NCI-H748 treated with DMSO at 0.1 percent for 48 hours (cell line): Measurements from ENCODE around the gene SEC22A.

Experiments used
- DNase-seq: peaks from one replicate; lab custom pipeline; 2025; lab: John Stamatoyannopoulos, UW

SEC22A gene

GRCh38 chr3:123263941-123264340, 62.2 kb downstream of the SEC22A start:
- DNase-seq: no peak

DNA sequence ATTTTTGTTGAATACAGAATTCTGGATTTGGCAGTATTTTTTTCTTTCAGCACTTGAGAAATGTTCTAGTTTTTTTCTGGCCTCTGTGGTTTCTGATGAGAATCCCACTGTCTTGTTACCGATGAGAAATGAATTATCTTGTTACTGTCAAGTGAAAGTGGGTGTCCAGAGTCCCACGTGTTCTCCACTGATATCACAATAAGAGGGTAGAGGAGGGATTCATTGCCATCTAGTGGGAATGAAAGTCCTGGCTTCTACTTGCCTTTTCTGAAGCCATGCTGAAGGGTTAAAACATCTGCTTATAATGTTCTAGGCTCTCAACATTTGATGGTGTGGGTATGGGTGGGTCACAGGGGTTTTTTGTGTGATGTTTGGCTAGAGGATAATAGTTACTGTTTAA, 66.1 kb downstream of the SEC22A start:
- no peak for DNase-seq

GRCh38 chr3:123270818-123271217, 69.1 kb downstream of the SEC22A start:
- no peak for DNase-seq

GRCh38 chr3:123271466-123272159, 69.9 kb downstream of the SEC22A start:
- DNase-seq: no peak

GRCh38 chr3:123272547-123272946, 70.8 kb downstream of the SEC22A start:
- no peak for DNase-seq

DNA sequence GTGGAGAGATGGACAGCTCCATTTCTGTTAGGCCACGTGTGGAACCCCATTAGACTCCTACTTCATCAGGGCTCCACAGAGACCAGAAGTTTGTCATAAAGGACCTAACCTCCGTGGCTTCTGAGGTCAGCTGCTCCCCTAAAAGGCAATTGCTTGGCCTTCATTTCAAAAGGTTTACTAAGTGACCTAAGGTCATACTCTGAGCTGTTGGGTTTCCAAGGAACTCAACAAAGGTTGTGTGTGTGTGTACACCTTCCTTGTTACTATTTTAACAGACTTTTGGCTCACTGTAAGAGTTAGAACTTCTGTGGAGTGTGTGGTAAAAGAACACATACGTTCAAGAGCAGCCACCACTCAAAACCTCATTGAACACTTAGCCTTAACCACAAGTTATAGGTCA, 73.9 kb downstream of the SEC22A start:
- no peak for DNase-seq

DNA sequence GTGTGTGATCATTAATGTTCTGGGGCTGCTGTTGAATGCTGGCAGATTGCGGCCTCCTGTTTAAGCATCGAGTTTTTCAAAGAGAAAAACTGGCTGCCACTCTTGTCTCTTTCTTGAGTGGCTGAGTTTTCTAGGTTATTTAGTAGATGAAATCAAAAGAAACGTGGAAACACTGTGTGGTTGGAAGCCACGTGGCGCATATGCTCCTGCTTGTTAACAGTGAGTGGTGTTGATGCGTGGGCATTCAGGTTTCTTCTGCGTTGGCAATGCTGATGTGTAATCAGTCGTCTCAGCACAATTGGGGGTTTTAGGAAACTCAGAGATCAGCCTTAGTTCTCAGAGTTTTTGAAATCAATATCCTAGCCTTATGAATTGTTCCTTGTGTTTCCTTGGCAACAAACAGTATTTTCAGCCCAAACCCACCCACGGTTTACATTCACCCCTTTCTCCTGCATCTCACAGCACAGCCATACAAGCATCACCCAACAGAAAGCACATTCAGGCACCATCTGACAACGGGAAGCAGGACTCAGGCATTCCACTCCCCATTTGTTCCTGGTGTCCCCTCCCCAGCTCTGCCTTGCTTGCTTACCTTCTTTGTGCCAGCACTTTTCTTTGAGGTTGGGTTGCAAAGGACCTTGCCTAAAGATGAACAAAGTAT, 74.7 kb downstream of the SEC22A start:
- no peak for DNase-seq

DNA sequence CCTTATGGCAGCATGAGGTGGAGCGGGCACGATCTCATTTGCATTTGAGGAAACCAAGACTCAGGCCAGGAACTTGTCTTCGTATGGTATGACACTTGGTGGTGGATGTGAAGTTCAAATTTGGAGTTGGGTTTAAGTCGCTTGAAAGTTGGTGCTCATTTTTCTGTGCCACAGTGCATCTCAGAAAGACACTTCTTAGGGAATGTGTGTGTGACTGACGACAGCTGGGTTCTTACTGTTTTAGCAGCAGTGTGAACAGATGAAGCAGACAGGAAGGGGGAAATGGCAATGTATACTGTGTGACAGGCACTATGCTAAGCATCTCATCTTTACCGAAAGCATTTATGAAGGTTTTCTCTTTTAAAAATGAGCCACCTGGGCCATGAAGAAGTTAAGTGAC, 75.4 kb downstream of the SEC22A start:
- DNase-seq: no peak

- DNase-seq: no peak
These were observed 76.7 kb downstream of the SEC22A start for GRCh38 chr3:123278446-123278845.

GRCh38 chr3:123279121-123279520, 77.4 kb downstream of the SEC22A start:
- DNase-seq: no peak

GRCh38 chr3:123281406-123281805, 79.7 kb downstream of the SEC22A start:
- no peak for DNase-seq

DNA sequence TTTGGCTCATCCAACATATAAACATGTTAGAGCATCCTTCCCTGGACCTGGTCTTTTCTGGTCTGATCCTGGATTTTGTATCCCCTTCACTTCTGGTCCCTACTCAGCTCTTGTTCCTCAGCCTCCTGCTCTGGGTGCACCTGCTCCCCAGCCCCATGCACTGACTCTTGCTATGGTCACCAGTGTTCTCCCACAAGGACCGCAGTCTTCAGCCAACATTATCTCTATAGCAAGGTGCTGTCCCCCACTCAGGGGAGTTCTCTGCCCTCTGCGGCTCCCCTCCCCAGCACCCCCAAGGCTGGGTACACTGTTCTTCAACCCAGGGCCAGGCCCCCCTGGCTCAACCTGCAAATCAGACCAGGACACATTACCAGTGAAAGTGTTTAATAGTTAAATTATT, 80.2 kb downstream of the SEC22A start:
- DNase-seq: no peak

- no peak for DNase-seq
These were observed 80.7 kb downstream of the SEC22A start for GRCh38 chr3:123282461-123282860.

DNA sequence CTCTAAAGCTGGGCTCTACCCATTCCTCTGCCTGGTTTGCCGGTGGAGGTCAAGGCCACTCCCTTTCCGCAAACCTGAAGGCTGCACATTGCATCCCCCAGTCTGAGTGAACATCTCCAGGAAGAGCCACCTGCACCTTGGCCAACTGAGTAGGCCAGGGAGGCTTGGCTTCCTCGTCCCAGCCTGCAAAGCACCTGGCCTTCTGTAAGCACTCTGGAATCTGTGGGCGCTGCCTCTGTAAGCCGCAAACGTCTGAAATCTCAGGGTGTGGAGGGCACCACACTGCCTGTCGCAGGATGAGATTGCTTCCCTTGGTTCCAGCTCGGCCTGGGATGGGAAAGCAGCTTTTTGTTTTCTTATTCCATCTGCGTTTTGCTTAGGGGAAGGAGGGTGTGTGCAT, 81.3 kb downstream of the SEC22A start:
- DNase-seq: no peak

DNA sequence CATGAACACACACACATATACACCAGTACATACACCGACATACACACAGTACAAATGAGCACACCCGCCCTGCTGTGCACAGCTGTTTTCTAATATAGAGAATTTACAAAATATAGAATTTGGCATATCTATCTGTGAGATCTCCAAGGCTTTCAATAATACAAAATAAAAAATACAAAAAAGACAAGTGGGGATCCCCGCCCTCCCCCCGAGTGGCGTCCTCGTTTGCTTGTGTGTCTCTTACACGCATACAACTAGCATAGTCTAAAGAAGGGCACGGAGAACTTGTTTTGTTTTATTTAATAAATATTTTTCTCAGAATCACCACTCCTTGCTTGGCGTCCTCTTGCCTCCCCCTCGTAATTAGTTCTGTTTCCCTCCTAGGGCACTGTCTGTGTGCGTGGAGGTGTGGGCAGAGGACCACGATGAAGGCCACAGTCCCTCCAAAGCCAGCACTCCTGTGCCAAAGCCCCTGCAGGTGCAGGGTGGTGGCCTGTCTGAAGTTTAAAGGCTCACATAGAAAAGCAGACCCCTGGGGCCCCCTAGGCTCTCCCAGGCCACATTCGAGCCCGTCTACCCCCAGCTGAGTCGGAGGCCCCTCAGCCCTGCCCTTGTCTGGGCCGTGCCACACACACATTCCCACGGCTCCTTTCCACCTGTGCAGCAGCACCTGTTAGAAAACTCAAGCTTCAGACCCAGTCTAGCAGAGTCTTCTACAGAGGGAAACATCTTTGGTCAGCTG, 82.1 kb downstream of the SEC22A start:
- no peak for DNase-seq

GRCh38 chr3:123284399-123285010, 82.8 kb downstream of the SEC22A start:
- DNase-seq: no peak

DNA sequence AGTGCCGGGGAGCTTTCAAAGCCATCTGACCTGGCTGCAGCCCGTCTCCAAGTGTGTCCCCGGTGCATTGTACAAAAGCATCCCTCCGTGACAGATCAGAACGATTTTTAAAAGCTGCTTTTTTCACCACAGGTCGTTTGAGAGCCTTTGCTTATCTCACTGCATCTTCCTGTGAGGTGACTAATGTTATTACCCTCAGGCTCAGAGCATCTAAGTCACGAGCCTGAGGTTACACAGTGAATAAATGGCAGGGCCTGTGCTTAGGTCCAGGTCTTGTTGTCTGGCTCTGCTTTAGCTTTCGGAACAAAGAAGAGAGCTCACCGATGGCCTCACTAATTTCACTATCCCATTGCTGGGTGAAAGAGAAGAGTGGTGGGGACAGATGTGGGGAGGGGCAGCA, 83.3 kb downstream of the SEC22A start:
- DNase-seq: no peak

DNA sequence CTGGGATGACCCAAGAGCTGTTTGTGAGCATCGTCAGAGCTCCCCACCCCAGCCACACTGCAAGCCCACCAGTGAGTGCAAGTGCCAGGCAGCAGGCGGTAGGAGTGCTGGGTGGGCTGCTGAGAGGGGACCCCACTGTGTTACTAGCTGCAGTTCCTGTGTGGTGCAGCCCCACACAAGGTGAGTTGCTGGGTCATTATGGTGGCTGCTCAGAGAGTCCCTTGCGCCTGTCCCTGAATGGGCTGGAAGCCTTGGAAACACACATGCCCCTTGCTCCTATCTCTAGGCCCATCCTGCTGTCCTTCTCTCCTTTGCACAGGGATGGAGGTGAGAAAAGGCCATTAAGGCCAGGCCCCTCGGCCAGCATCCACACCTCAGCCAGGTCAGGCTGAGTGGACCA, 83.7 kb downstream of the SEC22A start:
- no peak for DNase-seq

GRCh38 chr3:123285931-123286307, 84.2 kb downstream of the SEC22A start:
- DNase-seq: no peak

DNA sequence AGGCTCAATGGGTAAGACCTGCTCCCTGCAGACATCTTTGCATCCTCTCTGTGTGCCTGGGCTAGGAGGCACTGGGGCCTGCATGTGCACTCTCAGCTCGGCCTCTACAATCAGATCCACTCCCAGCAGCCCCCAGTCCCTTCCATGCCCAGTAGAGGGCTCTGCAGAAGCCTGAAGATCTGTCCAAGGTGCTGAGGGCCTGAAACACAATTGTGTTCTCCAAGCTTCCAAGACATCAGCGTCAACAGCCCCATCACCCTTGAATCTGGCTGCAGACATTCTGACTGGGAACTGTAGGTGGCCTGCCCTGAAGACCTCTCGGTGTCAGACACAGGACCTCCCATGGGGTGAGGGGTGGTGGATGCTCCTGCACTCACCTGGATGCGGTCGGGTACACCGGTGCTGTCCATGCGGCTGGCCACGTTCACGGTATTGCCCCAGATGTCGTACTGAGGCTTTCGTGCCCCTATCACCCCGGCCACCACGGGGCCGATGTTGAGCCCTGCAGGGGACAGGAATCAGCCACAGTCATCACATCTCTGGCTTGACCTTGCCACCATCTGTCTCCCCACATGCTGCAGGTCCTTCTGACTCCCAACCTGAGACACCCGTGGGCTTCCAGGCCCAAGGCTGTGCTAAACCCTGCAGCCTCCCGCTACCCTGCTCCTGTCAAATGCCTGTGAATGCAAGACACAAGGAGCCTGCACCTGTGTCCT, 84.7 kb downstream of the SEC22A start:
- no peak for DNase-seq

GRCh38 chr3:123287051-123287961, 85.6 kb downstream of the SEC22A start:
- DNase-seq: no peak
